Measurements from ENCODE around the gene PYGO2.

PYGO2 gene

DNA sequence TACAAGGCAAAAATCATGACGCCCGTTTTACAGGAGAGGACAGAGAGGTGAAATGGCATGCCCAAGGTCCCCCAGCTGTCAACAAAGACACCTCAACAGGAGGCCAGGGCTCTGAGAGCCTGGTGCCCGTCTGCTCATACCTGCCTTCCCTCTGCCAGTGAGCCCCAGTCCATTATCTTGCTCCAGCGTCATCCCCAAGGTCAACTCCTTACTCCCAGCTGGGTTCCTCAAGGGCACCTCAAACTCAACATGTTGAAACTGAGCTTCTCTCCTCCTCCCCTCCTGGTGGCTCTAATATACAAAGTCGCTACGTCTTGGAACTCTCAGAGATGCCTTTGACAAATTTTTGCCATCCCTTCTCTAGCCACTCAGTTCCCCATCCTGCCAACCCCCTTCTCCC lies 8.9 kb downstream of the PYGO2 start:
- Histone ChIP-seq H3K9ac (ENCODE audit: low read length) (no peak overlapping the region), H3K9me2 (replicated peaks; ENCODE audit: insufficient read depth, low read length) (no peaks in the 10 kb centered on the region), H3K4me2 (ENCODE audit: low read depth, low read length, poor library complexity, severe bottlenecking) (no peak overlapping the region), H3K27me3 (ENCODE audit: low read length) (no peaks in the 10 kb centered on the region), H4K20me1 (ENCODE audit: low read depth, low read length) (no peaks in the 10 kb centered on the region), H2AFZ (ENCODE audit: low read depth, low read length, severe bottlenecking) (no peak overlapping the region), H3K79me2 (ENCODE audit: insufficient read depth, low read length) (no peaks in the 10 kb centered on the region), H3K4me3 (ENCODE audit: insufficient read depth, low read length, poor library complexity, severe bottlenecking) (no peak overlapping the region), H3F3A (ENCODE audit: insufficient read depth) (peaks cover 11% of the 10 kb centered on the region), H3K27ac (ENCODE audit: low read depth, low read length) (no peak overlapping the region), H3K36me3 (ENCODE audit: low read length) (no peaks in the 10 kb centered on the region), H3K9me3 (ENCODE audit: insufficient read depth, low read length) (no peaks in the 10 kb centered on the region)
- TF ChIP-seq EZH2phosphoT487 (conservative IDR thresholded peaks at IDR 0.05; ENCODE audit: low read length): no peak

DNA sequence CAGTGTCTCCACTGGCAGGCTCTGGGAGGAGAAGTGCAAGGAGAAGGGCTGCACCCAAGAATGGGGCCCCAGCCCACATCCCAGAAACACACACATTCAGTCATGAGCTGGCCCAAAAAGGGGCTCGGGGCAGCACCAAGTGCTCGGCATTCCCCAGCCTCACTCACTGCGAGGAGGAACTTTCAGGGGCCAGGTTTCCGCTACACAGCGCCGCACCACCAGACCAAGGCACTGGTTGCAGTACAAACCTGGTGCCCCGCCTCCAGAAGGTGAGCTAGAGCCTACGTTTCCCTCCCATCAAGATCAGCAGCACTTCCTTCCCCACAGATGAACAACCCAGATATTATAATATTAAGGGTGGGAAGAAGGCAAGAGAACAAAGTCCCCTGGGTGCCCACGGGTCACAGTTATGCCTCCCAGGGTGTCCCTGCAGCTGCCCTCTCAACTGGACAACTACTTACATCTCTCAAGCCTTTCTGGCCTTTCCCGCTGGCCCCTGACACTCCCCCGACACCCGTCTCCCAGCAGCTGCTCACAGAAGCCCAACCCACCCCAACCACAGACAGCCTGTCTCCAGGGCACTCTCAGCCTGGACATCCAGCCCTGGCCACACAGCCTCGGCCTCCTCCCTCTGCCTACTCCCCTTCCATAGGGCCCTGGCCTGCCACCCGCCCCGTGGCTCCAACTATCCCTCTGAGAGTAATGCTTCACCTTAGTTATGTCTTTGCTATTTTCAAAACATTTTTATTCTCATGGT lies 9.5 kb downstream of the PYGO2 start:
- Histone ChIP-seq H3F3A (ENCODE audit: insufficient read depth) (peaks cover 7% of the 10 kb centered on the region; the same call in 1 of the 2 replicates), H3K9me2 (replicated peaks; ENCODE audit: insufficient read depth, low read length) (no peaks in the 10 kb centered on the region), H4K20me1 (ENCODE audit: low read depth, low read length) (no peaks in the 10 kb centered on the region), H3K27ac (ENCODE audit: low read depth, low read length) (no peak overlapping the region), H3K36me3 (ENCODE audit: low read length) (no peaks in the 10 kb centered on the region), H3K79me2 (ENCODE audit: insufficient read depth, low read length) (no peaks in the 10 kb centered on the region), H3K4me2 (ENCODE audit: low read depth, low read length, poor library complexity, severe bottlenecking) (no peak overlapping the region), H3K27me3 (ENCODE audit: low read length) (no peaks in the 10 kb centered on the region), H3K4me3 (ENCODE audit: insufficient read depth, low read length, poor library complexity, severe bottlenecking) (no peak overlapping the region), H3K9ac (ENCODE audit: low read length) (no peak overlapping the region), H2AFZ (ENCODE audit: low read depth, low read length, severe bottlenecking) (no peak overlapping the region), H3K9me3 (ENCODE audit: insufficient read depth, low read length) (no peaks in the 10 kb centered on the region)
- no peak for TF ChIP-seq EZH2phosphoT487 (conservative IDR thresholded peaks at IDR 0.05; ENCODE audit: low read length)
- TF ChIP-seq, protein P1, sequence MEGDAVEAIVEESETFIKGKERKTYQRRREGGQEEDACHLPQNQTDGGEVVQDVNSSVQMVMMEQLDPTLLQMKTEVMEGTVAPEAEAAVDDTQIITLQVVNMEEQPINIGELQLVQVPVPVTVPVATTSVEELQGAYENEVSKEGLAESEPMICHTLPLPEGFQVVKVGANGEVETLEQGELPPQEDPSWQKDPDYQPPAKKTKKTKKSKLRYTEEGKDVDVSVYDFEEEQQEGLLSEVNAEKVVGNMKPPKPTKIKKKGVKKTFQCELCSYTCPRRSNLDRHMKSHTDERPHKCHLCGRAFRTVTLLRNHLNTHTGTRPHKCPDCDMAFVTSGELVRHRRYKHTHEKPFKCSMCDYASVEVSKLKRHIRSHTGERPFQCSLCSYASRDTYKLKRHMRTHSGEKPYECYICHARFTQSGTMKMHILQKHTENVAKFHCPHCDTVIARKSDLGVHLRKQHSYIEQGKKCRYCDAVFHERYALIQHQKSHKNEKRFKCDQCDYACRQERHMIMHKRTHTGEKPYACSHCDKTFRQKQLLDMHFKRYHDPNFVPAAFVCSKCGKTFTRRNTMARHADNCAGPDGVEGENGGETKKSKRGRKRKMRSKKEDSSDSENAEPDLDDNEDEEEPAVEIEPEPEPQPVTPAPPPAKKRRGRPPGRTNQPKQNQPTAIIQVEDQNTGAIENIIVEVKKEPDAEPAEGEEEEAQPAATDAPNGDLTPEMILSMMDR (IDR thresholded peaks at IDR 0.05; ENCODE audit: insufficient read depth, low read length, poor library complexity, severe bottlenecking): no peak

DNA sequence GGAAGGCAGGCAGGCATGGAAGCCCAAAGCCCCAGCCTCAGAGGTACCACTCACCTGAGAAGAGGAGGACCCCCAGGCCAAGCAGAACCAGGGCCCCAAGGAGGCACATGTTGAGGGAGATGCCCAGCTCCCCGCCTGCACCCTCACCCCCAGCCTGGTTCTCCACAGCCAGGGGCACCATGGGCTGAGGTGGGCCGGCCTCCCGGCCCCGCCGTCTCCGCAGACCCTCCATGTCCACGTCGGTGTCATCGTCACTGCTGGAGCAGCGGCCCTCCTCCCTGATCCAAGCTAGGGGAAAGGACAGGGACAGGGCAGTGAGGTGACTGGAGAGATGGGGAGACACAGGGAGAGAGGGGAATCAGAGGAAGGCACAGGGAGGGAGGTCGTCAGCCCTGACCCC lies 13.5 kb downstream of the PYGO2 start:
- no peaks in the 10 kb centered on the region for H4K20me1 ChIP-seq (ENCODE audit: low read depth, low read length)
- no peak overlapping the region for H3K4me3 ChIP-seq (ENCODE audit: insufficient read depth, low read length, poor library complexity, severe bottlenecking)
- H3K27me3 ChIP-seq (ENCODE audit: low read length): no peaks in the 10 kb centered on the region
- no peaks in the 10 kb centered on the region for H3K79me2 ChIP-seq (ENCODE audit: insufficient read depth, low read length)
- H3F3A ChIP-seq (ENCODE audit: insufficient read depth): no peaks in the 10 kb centered on the region
- no peaks in the 10 kb centered on the region for H3K36me3 ChIP-seq (ENCODE audit: low read length)
- no peak overlapping the region for H3K27ac ChIP-seq (ENCODE audit: low read depth, low read length)
- no peaks in the 10 kb centered on the region for H3K9me2 ChIP-seq (replicated peaks; ENCODE audit: insufficient read depth, low read length)
- TF ChIP-seq EZH2phosphoT487 (conservative IDR thresholded peaks at IDR 0.05; ENCODE audit: low read length): no peak
- TF ChIP-seq, protein P1 (IDR thresholded peaks at IDR 0.05; ENCODE audit: insufficient read depth, low read length, poor library complexity, severe bottlenecking): no peak
- no peak overlapping the region for H3K9ac ChIP-seq (ENCODE audit: low read length)
- H3K4me2 ChIP-seq (ENCODE audit: low read depth, low read length, poor library complexity, severe bottlenecking): no peak overlapping the region
- no peaks in the 10 kb centered on the region for H3K9me3 ChIP-seq (ENCODE audit: insufficient read depth, low read length)
- no peak overlapping the region for H2AFZ ChIP-seq (ENCODE audit: low read depth, low read length, severe bottlenecking)
